Measurements from ENCODE around the gene F5. TPM values are rescaled to one million over a fixed set of nuclear protein-coding genes. Genes with fewer than 3 reads are reported as not detected.
A peak's percentile ranks its signal among the peaks of the same experiment; 100 is the strongest.

F5 gene
- total and polyA plus RNA-seq, 10 of the 15 experiments (the other 5 are each of a cell fraction or from before 2014, with no cell fraction given) = under 0.01 to 3.8 (median 0.40) TPM

DNA sequence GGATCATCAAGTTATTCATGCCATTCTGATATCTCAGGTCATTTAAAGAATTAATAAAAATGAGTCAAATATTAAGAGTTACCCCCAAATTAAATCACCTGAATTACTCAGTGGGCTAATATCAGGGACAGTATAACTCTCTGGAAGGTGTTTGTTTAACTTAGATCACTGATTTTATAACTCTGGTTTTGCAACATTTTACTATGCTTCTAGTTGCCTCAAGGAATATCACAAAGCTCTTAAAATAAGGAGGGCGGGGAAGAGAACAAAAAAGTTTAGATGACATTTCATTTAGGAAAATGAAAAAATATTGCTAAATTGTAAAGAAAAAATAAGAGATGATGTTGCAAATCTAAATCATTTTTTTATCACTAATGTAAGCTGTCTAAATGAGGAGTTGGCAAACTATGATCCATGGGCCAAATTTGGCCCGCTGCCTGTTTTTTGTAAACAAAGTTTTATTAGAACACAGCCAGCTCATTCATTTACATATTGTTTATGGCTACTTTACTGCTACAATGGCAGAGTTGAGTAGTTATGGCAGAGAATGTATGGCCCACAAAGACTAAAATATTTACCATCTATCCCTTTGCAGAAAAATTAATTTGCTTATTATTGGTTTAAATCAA, 68.6 kb downstream of the F5 start:
- Histone ChIP-seq H3K4me2 (ENCODE audit: control insufficient read depth, insufficient read depth) (no peak overlapping the region), H3K4me1 (ENCODE audit: control insufficient read depth, insufficient read depth, low read length) (no peaks in the 10 kb centered on the region), H4K20me1 (ENCODE audit: control insufficient read depth, insufficient read depth) (no peaks in the 10 kb centered on the region), H3K9me3 (replicated peaks; ENCODE audit: control insufficient read depth, insufficient read depth, low read length) (no peaks in the 10 kb centered on the region), H3K27me3 (replicated peaks in 1 of 2; ENCODE audit: control insufficient read depth in 2 of 2, insufficient read depth in 2 of 2, low read length in 1 of 2) (no peaks in the 10 kb centered on the region), H3K9ac (ENCODE audit: control insufficient read depth, insufficient read depth, low read length) (no peak overlapping the region), H3K36me3 (ENCODE audit: control insufficient read depth in 2 of 2, insufficient read depth in 2 of 2, low read length in 1 of 2) (no peaks in the 10 kb centered on the region), H3K4me3 (no peak overlapping the region), H3K27ac (ENCODE audit: control insufficient read depth, insufficient read depth) (no peak overlapping the region), H2AFZ (ENCODE audit: control insufficient read depth, low read depth, low read length) (no peak overlapping the region), H3K79me2 (ENCODE audit: control insufficient read depth, insufficient read depth, low read length) (no peaks in the 10 kb centered on the region)
- POLR2A ChIA-PET = no interaction called here
- no peak for DNase-seq (ENCODE audit: low read depth, low spot score)
- ATAC-seq = no peak
- 57% methylated on average over 2 of the region's 2 CpGs for WGBS (ENCODE audit: insufficient coverage, insufficient replicate concordance, low lambda C conversion rate, missing lambda C conversion rate)
- intact Hi-C loops (cut with micrococcal nuclease; ENCODE audit: unreplicated experiment) = no loop called here
- SMC1A ChIA-PET (ENCODE audit: uncharacterized antibody, unreplicated experiment) = no interaction called here
- RAD21 ChIA-PET (ENCODE audit: unreplicated experiment) = no interaction called here
- CTCF ChIA-PET = interaction anchor here (1.0 to 1.7 kb wide), 4 partner anchors 9 to 914 kb away, joined by 3 to 6 read pairs (median 3); no protein-coding TSS in a partner anchor
- TF ChIP-seq POU2F2 (IDR thresholded peaks at IDR 0.05; ENCODE audit: borderline replicate concordance, low read depth, low read length) (no peak), ZBED1 (IDR thresholded peaks at IDR 0.05; ENCODE audit: borderline replicate concordance) (no peak), RFX5 (IDR thresholded peaks at IDR 0.05; ENCODE audit: low read depth, low read length) (no peak), SIN3A (IDR thresholded peaks at IDR 0.05; ENCODE audit: low read depth, low read length) (no peak), EZH2 (IDR thresholded peaks at IDR 0.05; ENCODE audit: borderline replicate concordance, control insufficient read depth, low read depth, low read length) (no peak), HDAC6 (IDR thresholded peaks at IDR 0.05; ENCODE audit: unreplicated experiment) (no peak), CREM (IDR thresholded peaks at IDR 0.05; ENCODE audit: low read depth) (no peak), BCL11A (IDR thresholded peaks at IDR 0.05; ENCODE audit: low read depth, low read length) (no peak), NR2F1 (conservative IDR thresholded peaks at IDR 0.05) (no peak), ZNF24 (IDR thresholded peaks at IDR 0.05) (no peak)
- BruUV-seq (replicated peaks) = no TSS peak
- in situ Hi-C loops (cut with MboI) = no loop called here
- FAIRE-seq = no peak

DNA sequence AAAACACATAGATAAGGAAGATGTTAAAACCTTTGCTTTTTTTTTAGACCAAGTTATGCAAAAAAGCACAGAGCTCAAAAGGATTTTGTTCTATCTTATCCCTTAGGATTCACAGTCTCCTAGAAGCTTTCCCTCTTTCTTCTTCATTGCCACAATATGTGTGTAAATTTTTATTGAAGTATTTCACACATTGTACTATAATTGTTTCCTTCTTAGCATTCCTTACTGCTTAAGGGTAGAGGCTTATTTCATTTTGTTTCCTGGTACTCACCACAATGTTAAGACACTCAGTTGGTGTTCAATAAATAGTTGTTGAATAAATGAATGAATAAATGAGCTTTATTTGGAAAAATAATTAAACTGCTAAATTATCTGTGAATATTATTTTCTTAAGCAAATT, 70.6 kb downstream of the F5 start:
- ChIA-PET POLR2A (no interaction called here), RAD21 (ENCODE audit: unreplicated experiment) (no interaction called here), CTCF (no interaction called here), SMC1A (ENCODE audit: uncharacterized antibody, unreplicated experiment) (interaction anchor here (0.9 to 1.0 kb wide), 2 partner anchors 43 to 162 kb away, joined by 3 read pairs; no protein-coding TSS in a partner anchor)
- intact Hi-C loops (cut with micrococcal nuclease; ENCODE audit: unreplicated experiment) = no loop called here
- ATAC-seq (no peak), FAIRE-seq (peak; percentile 82), DNase-seq (ENCODE audit: low read depth, low spot score) (no peak)
- no peaks in the 10 kb centered on the region for H4K20me1 ChIP-seq (ENCODE audit: control insufficient read depth, insufficient read depth)
- H3K9me3 ChIP-seq (replicated peaks; ENCODE audit: control insufficient read depth, insufficient read depth, low read length) = no peaks in the 10 kb centered on the region
- TF ChIP-seq, protein P1, sequence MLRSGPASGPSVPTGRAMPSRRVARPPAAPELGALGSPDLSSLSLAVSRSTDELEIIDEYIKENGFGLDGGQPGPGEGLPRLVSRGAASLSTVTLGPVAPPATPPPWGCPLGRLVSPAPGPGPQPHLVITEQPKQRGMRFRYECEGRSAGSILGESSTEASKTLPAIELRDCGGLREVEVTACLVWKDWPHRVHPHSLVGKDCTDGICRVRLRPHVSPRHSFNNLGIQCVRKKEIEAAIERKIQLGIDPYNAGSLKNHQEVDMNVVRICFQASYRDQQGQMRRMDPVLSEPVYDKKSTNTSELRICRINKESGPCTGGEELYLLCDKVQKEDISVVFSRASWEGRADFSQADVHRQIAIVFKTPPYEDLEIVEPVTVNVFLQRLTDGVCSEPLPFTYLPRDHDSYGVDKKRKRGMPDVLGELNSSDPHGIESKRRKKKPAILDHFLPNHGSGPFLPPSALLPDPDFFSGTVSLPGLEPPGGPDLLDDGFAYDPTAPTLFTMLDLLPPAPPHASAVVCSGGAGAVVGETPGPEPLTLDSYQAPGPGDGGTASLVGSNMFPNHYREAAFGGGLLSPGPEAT (IDR thresholded peaks at IDR 0.05; ENCODE audit: low read depth) = no peak
- TF ChIP-seq SIN3A (IDR thresholded peaks at IDR 0.05; ENCODE audit: low read depth, low read length) = no peak
- no TSS peak for BruUV-seq (replicated peaks)
- H2AFZ ChIP-seq (ENCODE audit: control insufficient read depth, low read depth, low read length) = no peak overlapping the region
- H3K27ac ChIP-seq (ENCODE audit: control insufficient read depth, insufficient read depth) = no peak overlapping the region
- no peaks in the 10 kb centered on the region for H3K79me2 ChIP-seq (ENCODE audit: control insufficient read depth, insufficient read depth, low read length)
- no peaks in the 10 kb centered on the region for H3K27me3 ChIP-seq (replicated peaks in 1 of 2; ENCODE audit: control insufficient read depth in 2 of 2, insufficient read depth in 2 of 2, low read length in 1 of 2)
- H3K9ac ChIP-seq (ENCODE audit: control insufficient read depth, insufficient read depth, low read length) = no peak overlapping the region
- no peaks in the 10 kb centered on the region for H3K4me1 ChIP-seq (ENCODE audit: control insufficient read depth, insufficient read depth, low read length)
- no peaks in the 10 kb centered on the region for H3K36me3 ChIP-seq (ENCODE audit: control insufficient read depth in 2 of 2, insufficient read depth in 2 of 2, low read length in 1 of 2)
- H3K4me2 ChIP-seq (ENCODE audit: control insufficient read depth, insufficient read depth) = no peak overlapping the region
- H3K4me3 ChIP-seq = no peak overlapping the region
- in situ Hi-C loops (cut with MboI) = no loop called here

Data from GM12878 (cell line).